GM21367 (cell line): ENCODE results near the gene FCRLB.
A peak's percentile ranks its signal among the peaks of the same experiment; 100 is the strongest.
"Not testable (repeated sequence)": the region's sequence is repeated elsewhere in the genome, so short reads cannot be mapped to it uniquely, and the experiment has no call there.

Source experiments
- ATAC-seq: cut with Tn5 transposase; IDR thresholded peaks from one replicate; pipeline ENCODE4 v1.9.1; 2021; ENCODE audit not compliant: unreplicated experiment

FCRLB gene

GRCh38 chr1:161718559-161719324 lies 2.6 kb upstream of the FCRLB start:
- no peak for ATAC-seq

- no peak for ATAC-seq
Measured at GRCh38 chr1:161719325-161719611, 2.1 kb upstream of the FCRLB start.

GRCh38 chr1:161720422-161720821 lies 922 bp upstream of the FCRLB start:
- ATAC-seq: no peak

GRCh38 chr1:161721738-161722343 lies 497 bp downstream of the FCRLB start:
- no peak for ATAC-seq

- ATAC-seq: no peak
Measured at GRCh38 chr1:161722406-161722805, 1.1 kb downstream of the FCRLB start.

GRCh38 chr1:161723459-161724141 lies 2.3 kb downstream of the FCRLB start:
- no peak for ATAC-seq

- ATAC-seq: not testable (repeated sequence)
Measured at GRCh38 chr1:161725258-161725907, 4.0 kb downstream of the FCRLB start.

GRCh38 chr1:161725908-161726472 lies 4.6 kb downstream of the FCRLB start:
- no peak for ATAC-seq

GRCh38 chr1:161726473-161727255 lies 5.3 kb downstream of the FCRLB start:
- ATAC-seq: peak; percentile 42

GRCh38 chr1:161727256-161727924 lies 6.0 kb downstream of the FCRLB start:
- peak; percentile 15 for ATAC-seq

- ATAC-seq: no peak
Measured at GRCh38 chr1:161728376-161729226, 7.3 kb downstream of the FCRLB start.

GRCh38 chr1:161730050-161730564 lies 8.8 kb downstream of the FCRLB start:
- ATAC-seq: no peak

- ATAC-seq: no peak
Measured at GRCh38 chr1:161731241-161731640, 9.9 kb downstream of the FCRLB start.

GRCh38 chr1:161731981-161732718 lies 10.8 kb downstream of the FCRLB start:
- ATAC-seq: no peak

GRCh38 chr1:161733526-161733925 lies 12.2 kb downstream of the FCRLB start:
- no peak for ATAC-seq

GRCh38 chr1:161735837-161736236 lies 14.5 kb downstream of the FCRLB start:
- ATAC-seq: no peak

GRCh38 chr1:161736335-161736969 lies 15.1 kb downstream of the FCRLB start:
- no peak for ATAC-seq

- ATAC-seq: no peak
Measured at GRCh38 chr1:161737625-161738024, 16.3 kb downstream of the FCRLB start.
